Measurements from ENCODE around the gene TSHZ3.

Gene TSHZ3

DNA sequence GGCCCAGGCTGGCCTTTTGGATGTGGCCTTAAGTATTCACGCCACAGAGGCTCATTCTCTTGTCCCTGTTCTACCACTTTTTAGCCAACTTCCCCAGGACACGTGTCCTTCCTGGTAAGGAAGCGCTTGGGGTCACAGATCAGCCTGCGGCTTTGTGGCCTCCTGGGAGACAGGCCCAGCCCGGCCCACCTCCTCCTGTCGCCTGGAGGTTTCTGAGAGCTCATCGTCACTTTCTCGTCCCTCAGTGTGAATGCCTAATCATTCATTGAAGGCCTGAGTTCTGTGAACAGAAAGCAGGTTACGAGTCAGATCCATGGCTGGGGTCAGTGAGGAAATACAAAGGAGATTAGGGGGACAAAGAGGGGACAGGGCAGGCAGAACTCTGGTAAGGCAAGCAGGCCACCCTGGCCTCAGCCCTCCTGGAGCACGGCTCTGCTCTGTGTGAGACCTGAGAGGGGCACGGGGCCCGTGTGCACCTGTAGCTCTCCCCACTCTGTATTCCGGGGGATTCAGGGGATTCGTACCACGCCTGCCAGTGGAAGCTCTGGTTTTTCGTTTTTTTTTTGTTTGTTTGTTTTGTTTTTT lies 38.6 kb upstream of the TSHZ3 start:
- DNase-seq (ENCODE audit: low spot score): no peak
- TF ChIP-seq, protein P1, sequence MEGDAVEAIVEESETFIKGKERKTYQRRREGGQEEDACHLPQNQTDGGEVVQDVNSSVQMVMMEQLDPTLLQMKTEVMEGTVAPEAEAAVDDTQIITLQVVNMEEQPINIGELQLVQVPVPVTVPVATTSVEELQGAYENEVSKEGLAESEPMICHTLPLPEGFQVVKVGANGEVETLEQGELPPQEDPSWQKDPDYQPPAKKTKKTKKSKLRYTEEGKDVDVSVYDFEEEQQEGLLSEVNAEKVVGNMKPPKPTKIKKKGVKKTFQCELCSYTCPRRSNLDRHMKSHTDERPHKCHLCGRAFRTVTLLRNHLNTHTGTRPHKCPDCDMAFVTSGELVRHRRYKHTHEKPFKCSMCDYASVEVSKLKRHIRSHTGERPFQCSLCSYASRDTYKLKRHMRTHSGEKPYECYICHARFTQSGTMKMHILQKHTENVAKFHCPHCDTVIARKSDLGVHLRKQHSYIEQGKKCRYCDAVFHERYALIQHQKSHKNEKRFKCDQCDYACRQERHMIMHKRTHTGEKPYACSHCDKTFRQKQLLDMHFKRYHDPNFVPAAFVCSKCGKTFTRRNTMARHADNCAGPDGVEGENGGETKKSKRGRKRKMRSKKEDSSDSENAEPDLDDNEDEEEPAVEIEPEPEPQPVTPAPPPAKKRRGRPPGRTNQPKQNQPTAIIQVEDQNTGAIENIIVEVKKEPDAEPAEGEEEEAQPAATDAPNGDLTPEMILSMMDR (IDR thresholded peaks at IDR 0.05; ENCODE audit: extremely low read depth, missing control alignments): no peak

DNA sequence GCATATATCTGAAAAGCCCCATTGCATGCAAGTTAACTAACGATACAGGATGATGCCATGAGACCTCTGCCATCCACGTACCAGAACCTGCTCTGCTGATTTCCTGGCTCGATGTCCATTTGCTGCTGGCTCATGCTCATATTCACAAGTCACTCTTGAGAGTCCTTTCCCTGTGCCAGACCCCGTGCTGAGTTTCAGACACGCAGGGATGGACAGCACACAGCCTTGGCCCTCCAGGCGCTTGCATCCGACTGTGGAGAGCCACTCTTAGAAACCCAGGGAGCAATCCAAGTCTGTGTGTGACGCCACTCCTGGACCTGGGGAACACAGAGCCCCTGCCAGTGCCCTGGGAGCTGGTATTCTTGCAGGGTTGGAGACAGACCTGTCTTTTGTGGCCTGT lies 37.6 kb upstream of the TSHZ3 start:
- TF ChIP-seq, protein P1 (IDR thresholded peaks at IDR 0.05; ENCODE audit: extremely low read depth, missing control alignments): no peak
- no peak for DNase-seq (ENCODE audit: low spot score)

DNA sequence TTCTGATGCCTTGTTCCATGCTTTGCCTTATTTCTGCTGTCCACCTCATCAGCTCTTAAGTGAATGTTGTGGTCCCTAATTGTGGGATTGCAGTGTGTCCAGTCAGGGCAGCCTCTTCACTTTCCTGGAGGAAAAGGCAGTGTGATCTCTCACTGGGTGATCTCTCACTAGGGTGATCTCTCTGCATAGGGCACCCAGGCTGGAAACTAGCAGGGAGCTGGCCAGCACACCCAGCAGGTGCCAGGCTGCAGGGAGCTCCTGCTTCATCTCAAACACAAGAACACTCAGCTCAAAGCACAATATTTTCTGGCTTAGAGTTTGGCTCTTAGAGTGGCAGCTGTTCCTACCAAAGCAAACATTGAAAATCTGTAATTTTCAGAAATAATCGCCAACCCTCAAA lies 36.5 kb upstream of the TSHZ3 start:
- DNase-seq (ENCODE audit: low spot score): no peak
- TF ChIP-seq, protein P1 (IDR thresholded peaks at IDR 0.05; ENCODE audit: extremely low read depth, missing control alignments): no peak

DNA sequence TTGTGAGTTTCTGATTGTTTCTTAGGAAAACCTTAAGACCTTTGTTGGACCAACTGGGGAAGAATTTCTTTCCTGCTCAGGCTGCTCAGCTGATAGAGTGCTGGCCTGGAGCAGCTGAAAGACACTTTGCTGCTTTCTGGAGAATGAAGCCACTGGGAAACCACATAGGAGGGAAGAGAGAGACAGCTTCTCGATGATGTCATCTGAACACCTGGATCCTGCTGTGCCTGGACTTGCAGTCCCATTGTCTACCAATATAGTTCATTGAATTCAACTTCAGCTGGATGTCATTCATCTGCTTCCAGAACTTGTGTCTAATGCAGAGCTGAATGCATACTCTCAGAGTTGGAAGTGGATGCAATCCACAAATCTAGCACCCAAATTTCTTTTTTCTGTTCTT lies 34.3 kb upstream of the TSHZ3 start:
- no peak for DNase-seq (ENCODE audit: low spot score)
- TF ChIP-seq, protein P1 (IDR thresholded peaks at IDR 0.05; ENCODE audit: extremely low read depth, missing control alignments): no peak

DNA sequence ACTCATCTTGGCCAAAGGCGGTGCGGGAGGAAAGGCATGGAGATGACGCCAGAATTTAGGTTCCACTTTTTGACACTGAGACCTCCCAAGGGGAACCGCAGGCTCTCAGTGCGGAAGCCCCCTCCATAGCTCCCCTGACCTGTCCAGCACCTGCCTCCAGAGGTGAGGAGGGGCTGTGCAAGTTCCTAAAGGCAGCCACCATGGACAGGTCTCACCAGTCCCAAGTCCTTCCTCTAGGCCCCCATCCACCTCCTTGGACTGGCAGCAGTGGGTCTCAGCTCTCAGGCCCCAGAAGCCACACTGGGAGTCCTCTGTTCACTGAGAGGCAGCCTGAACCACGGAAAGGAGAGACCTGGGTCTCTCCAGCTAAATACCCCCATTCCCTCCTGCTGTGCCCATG lies 31.6 kb upstream of the TSHZ3 start:
- no peak for DNase-seq (ENCODE audit: low spot score)
- TF ChIP-seq, protein P1 (IDR thresholded peaks at IDR 0.05; ENCODE audit: extremely low read depth, missing control alignments): no peak

DNA sequence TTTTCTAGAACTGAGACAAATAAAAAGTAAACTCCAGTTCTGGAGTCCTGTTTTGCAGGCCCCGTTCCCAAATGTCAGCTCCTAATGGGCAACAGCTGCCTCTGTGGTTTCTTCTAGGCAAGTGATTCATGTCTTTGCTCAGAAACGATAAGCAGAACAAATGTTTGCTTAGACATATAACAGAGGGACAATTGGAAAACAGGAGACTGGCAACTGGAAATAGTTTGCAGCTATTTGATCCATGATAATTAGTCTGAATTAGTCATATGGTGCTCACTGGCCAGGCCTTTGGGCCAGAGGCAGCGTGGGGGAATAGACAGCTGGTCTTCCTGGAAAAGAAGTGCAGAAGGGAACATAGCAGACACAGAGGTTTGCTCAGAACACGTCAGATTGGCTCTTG lies 29.2 kb upstream of the TSHZ3 start:
- TF ChIP-seq, protein P1 (IDR thresholded peaks at IDR 0.05; ENCODE audit: extremely low read depth, missing control alignments): no peak
- DNase-seq (ENCODE audit: low spot score): no peak

DNA sequence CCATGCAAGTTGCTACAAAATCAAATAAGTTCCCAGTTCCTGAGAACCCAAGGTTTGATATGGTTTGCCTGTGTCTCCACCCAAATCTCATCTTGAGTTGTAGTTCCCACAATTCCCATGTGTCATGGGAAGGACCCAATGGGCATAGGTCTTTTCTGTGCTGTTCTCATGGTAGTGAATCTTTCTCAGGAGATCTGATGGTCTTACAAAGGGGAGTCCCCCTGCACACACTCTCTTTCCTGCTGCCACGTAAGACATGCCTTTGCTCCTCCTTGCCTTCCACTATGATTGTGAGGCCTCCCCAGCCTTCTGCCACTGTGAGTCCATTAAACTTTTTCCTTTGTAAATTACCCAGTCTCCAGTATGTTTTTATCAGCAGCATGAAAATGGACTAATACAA lies 28.5 kb upstream of the TSHZ3 start:
- DNase-seq (ENCODE audit: low spot score): no peak
- TF ChIP-seq, protein P1 (IDR thresholded peaks at IDR 0.05; ENCODE audit: extremely low read depth, missing control alignments): no peak

Data from GM20000 (cell line).